Vagina (tissue), 2 donors: ENCODE data around the gene SECISBP2L. TPM values are rescaled to one million over a fixed set of nuclear protein-coding genes. Genes with fewer than 3 reads are reported as not detected.
A peak's percentile ranks its signal among the peaks of the same experiment; 100 is the strongest.

Source experiments
- DNase-seq, 2 donors: peaks; one replicate each; pipeline ENCODE4 v3.0.0-alpha.2; 2017; ENCODE audit errors: extremely low spot score in 2 of 2
- H3K27ac ChIP-seq: fragments of 200-600 bp; sonication (generic); one replicate; pipeline ENCODE4 v1.5.1; 2019
- H3K27me3 ChIP-seq: fragments of 200-600 bp; sonication (generic); one replicate; pipeline ENCODE4 v1.5.1; 2019
- H3K36me3 ChIP-seq, 2 donors: fragments of 200-600 bp; sonication (generic); one replicate each; pipeline ENCODE4 v1.5.1; 2017 to 2019
- H3K4me1 ChIP-seq: fragments of 200-600 bp; sonication (generic); one replicate; pipeline ENCODE4 v1.5.1; 2019
- H3K4me3 ChIP-seq, 2 donors: fragments of 200-600 bp; sonication (generic); 1 replicate in 1 of 2; 2 replicates in 1 of 2; pipeline ENCODE4 v1.5.1; 2016 to 2019
- H3K9me3 ChIP-seq: fragments of 200-600 bp; sonication (generic); one replicate; pipeline ENCODE4 v1.5.1; 2019
- POLR2A ChIP-seq, 2 donors: fragments of 450-650 bp; IDR thresholded peaks; one replicate each; pipeline ENCODE4 v1.6.1; 2017; ENCODE audit warnings: antibody characterized with exemption in 2 of 2, mild to moderate bottlenecking in 2 of 2, moderate library complexity in 2 of 2
- POLR2AphosphoS5 ChIP-seq, 2 donors: sonication (generic); formaldehyde crosslinking; IDR thresholded peaks; one replicate each; pipeline ENCODE4 v1.9.0; 2017; ENCODE audit warnings: antibody characterized with exemption in 2 of 2, mild to moderate bottlenecking in 2 of 2, low read depth in 1 of 2; ENCODE audit not compliant: insufficient read depth in 1 of 2
- intact Hi-C: fragments of 100-400 bp; cut with DNase I; formaldehyde crosslinking; loops from one replicate; pipeline ENCODE4 v1.15.1; 2023
- total RNA-seq: library from RNA; depleted of rRNA; stranded (reverse); fragments of >200 nt; gene quantifications from one replicate; pipeline ENCODE4 v1.2.3, GENCODE V29; 2016
- TF ChIP-seq, protein P1 (sequence below), 3 experiments: fragments of 450-650 bp in 2 of 3; fragments of 200-600 bp in 1 of 3; sonication (generic) in 1 of 3; IDR thresholded peaks; one replicate each; pipeline ENCODE4 v1.5.1; 2017 to 2019; ENCODE audit warnings: antibody characterized with exemption in 3 of 3, mild to moderate bottlenecking in 2 of 3, moderate library complexity in 2 of 3

Gene SECISBP2L
- total RNA-seq, 1 donor from 2014 or later, result 24.3 TPM

- TF ChIP-seq POLR2A (IDR thresholded peaks at IDR 0.05), result no peak
- no peak for TF ChIP-seq POLR2AphosphoS5 (IDR thresholded peaks at IDR 0.05; ENCODE audit: insufficient read depth in 1 of 2, low read depth in 1 of 2)
- TF ChIP-seq, protein P1, sequence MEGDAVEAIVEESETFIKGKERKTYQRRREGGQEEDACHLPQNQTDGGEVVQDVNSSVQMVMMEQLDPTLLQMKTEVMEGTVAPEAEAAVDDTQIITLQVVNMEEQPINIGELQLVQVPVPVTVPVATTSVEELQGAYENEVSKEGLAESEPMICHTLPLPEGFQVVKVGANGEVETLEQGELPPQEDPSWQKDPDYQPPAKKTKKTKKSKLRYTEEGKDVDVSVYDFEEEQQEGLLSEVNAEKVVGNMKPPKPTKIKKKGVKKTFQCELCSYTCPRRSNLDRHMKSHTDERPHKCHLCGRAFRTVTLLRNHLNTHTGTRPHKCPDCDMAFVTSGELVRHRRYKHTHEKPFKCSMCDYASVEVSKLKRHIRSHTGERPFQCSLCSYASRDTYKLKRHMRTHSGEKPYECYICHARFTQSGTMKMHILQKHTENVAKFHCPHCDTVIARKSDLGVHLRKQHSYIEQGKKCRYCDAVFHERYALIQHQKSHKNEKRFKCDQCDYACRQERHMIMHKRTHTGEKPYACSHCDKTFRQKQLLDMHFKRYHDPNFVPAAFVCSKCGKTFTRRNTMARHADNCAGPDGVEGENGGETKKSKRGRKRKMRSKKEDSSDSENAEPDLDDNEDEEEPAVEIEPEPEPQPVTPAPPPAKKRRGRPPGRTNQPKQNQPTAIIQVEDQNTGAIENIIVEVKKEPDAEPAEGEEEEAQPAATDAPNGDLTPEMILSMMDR (IDR thresholded peaks at IDR 0.05), result no peak
- H3K27me3 ChIP-seq, result no peaks in the 10 kb centered on the region
- H3K9me3 ChIP-seq, result no peaks in the 10 kb centered on the region
- peak within 1 kb of the TSS; percentile 40 to 52 for H3K4me3 ChIP-seq
- H3K36me3 ChIP-seq, result no peaks in the 10 kb centered on the region
- no peak for DNase-seq
- peaks cover 22% of the 10 kb centered on the region for H3K4me1 ChIP-seq
- intact Hi-C loops, result no loop called here
- peak within 1 kb of the TSS; percentile 38 for H3K27ac ChIP-seq
Observed at GRCh38 chr15:48963524-48964113, 82.6 kb downstream of the SECISBP2L start, which contains the start of gene SHC4. Gene SHC4, minus strand, starts transcription at chr15:48963919. Its CDS starts 904 bp downstream, at chr15:48963015.

GRCh38 chr15:48962662-48963523, 83.4 kb downstream of the SECISBP2L start:
- no peaks in the 10 kb centered on the region for H3K36me3 ChIP-seq
- no peaks in the 10 kb centered on the region for H3K9me3 ChIP-seq
- peak overlapping the region; percentile 38 for H3K27ac ChIP-seq
- H3K4me3 ChIP-seq, result peak overlapping the region; percentile 40 to 52
- H3K27me3 ChIP-seq, result no peaks in the 10 kb centered on the region
- TF ChIP-seq, protein P1 (IDR thresholded peaks at IDR 0.05), result no peak
- TF ChIP-seq POLR2A (IDR thresholded peaks at IDR 0.05) (no peak), POLR2AphosphoS5 (IDR thresholded peaks at IDR 0.05; ENCODE audit: insufficient read depth in 1 of 2, low read depth in 1 of 2) (peak in 1 of 2 donors; percentile 22)
- intact Hi-C loops, result no loop called here
- H3K4me1 ChIP-seq, result peaks cover 22% of the 10 kb centered on the region
- DNase-seq, result no peak

DNA sequence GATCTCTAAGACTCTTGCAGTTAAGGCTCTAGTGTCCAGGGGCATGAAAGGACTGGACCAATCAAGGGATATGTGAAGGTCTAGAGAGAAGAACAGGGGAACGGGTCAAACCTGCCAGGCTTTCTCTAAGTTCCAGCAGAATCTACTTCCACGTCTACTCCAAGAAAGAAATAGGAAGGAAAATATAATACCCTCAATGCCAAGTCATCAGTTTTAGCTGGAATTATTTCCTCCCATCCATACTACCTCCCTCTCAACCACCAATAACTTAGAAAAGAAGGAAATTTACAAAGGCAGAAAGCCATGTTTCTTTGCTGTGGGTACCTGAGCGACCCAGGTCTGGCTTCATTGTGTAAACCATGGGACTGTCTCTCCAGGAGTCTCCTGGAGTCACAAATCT, 90.3 kb downstream of the SECISBP2L start:
- Histone ChIP-seq H3K9me3 (no peaks in the 10 kb centered on the region), H3K27me3 (no peaks in the 10 kb centered on the region), H3K36me3 (no peaks in the 10 kb centered on the region), H3K27ac (no peak overlapping the region), H3K4me1 (no peaks in the 10 kb centered on the region), H3K4me3 (no peak overlapping the region)
- intact Hi-C loops, result no loop called here
- no peak for TF ChIP-seq POLR2AphosphoS5 (IDR thresholded peaks at IDR 0.05; ENCODE audit: insufficient read depth in 1 of 2, low read depth in 1 of 2)
- TF ChIP-seq POLR2A (IDR thresholded peaks at IDR 0.05), result no peak
- TF ChIP-seq, protein P1 (IDR thresholded peaks at IDR 0.05), result no peak
- DNase-seq, result no peak

GRCh38 chr15:48955370-48955769, 90.9 kb downstream of the SECISBP2L start:
- H3K27me3 ChIP-seq, result no peaks in the 10 kb centered on the region
- TF ChIP-seq, protein P1 (IDR thresholded peaks at IDR 0.05), result no peak
- no peak overlapping the region for H3K4me3 ChIP-seq
- no peaks in the 10 kb centered on the region for H3K36me3 ChIP-seq
- no peaks in the 10 kb centered on the region for H3K9me3 ChIP-seq
- H3K4me1 ChIP-seq, result no peaks in the 10 kb centered on the region
- intact Hi-C loops, result no loop called here
- no peak overlapping the region for H3K27ac ChIP-seq
- DNase-seq, result no peak

DNA sequence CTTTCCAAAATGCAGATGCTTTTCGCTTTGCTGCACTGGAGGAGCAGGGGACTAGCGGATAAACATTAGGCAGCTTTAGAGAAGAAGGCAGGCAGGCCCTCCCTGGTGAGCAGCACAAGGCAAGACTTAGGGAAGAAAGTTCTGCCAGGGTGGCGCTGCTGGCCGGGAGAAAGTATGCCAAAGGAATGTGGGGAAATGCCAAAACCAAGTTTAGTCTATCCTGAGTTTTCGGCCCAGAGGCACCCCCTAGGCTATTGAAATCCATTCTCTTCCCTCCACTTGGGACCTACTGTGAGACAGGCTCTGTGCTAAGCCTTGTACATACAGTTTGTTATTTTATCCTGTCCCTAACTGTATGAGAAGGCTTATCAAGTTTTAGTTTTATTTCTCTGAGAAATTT, 91.7 kb downstream of the SECISBP2L start:
- Histone ChIP-seq H3K4me3 (no peak overlapping the region), H3K36me3 (no peaks in the 10 kb centered on the region), H3K27me3 (no peaks in the 10 kb centered on the region), H3K4me1 (no peaks in the 10 kb centered on the region), H3K27ac (no peak overlapping the region), H3K9me3 (no peaks in the 10 kb centered on the region)
- intact Hi-C loops, result no loop called here
- no peak for DNase-seq
- TF ChIP-seq POLR2AphosphoS5 (IDR thresholded peaks at IDR 0.05; ENCODE audit: insufficient read depth in 1 of 2, low read depth in 1 of 2), result no peak
- TF ChIP-seq POLR2A (IDR thresholded peaks at IDR 0.05), result no peak
- TF ChIP-seq, protein P1 (IDR thresholded peaks at IDR 0.05), result no peak
